ENCODE measurements around the gene FAM131B.

- TF ChIP-seq CTCF (IDR thresholded peaks at IDR 0.05; ENCODE audit: low read depth, low read length): no peak
- no peak for TF ChIP-seq EZH2phosphoT487 (IDR thresholded peaks at IDR 0.05; ENCODE audit: low read depth)
Observed at GRCh38 chr7:143393267-143394041, 30.9 kb upstream of the FAM131B start.
